MM.1S (cell line): Measurements from ENCODE around the gene C19orf38.

Experiments
- DNase-seq: peaks from one replicate; pipeline ENCODE4 v3.0.0-alpha.2; 2015
- H2AFZ ChIP-seq: fragments of 300-600 bp; sonication (generic); 2 replicates; pipeline ENCODE4 v1.6.0; 2016; ENCODE audit warnings: antibody characterized with exemption, low read length
- H3F3A ChIP-seq: fragments of 300-600 bp; sonication (generic); 2 replicates; pipeline ENCODE4 v1.6.1; 2016; ENCODE audit warnings: mild to moderate bottlenecking, antibody characterized with exemption, low read length, moderate library complexity, mixed read lengths; ENCODE audit not compliant: insufficient read depth
- H3K27ac ChIP-seq: fragments of 300-600 bp; sonication (generic); 2 replicates; pipeline ENCODE4 v1.5.1; 2016; ENCODE audit warnings: mild to moderate bottlenecking, low read length
- H3K27me3 ChIP-seq: fragments of 300-600 bp; sonication (generic); replicated peaks from 2 replicates; pipeline ENCODE4 v1.6.0; 2016; ENCODE audit warnings: low read length; ENCODE audit not compliant: insufficient read depth
- H3K36me3 ChIP-seq: fragments of 300-600 bp; sonication (generic); replicated peaks from 2 replicates; pipeline ENCODE4 v1.6.1; 2016; ENCODE audit warnings: mild to moderate bottlenecking, low read length, mixed read lengths; ENCODE audit not compliant: insufficient read depth
- H3K4me1 ChIP-seq: fragments of 300-600 bp; sonication (generic); 2 replicates; pipeline ENCODE4 v1.6.1; 2016; ENCODE audit warnings: low read length, mixed read lengths
- H3K4me2 ChIP-seq: fragments of 300-600 bp; sonication (generic); 2 replicates; pipeline ENCODE4 v1.6.0; 2016; ENCODE audit warnings: low read depth, low read length
- H3K4me3 ChIP-seq: fragments of 300-600 bp; sonication (generic); 2 replicates; pipeline ENCODE4 v1.5.1; 2016; ENCODE audit warnings: low read length, mixed read lengths
- H3K79me2 ChIP-seq: fragments of 300-600 bp; sonication (generic); 2 replicates; pipeline ENCODE4 v1.6.1; 2016; ENCODE audit warnings: mixed run types, low read length, mixed read lengths
- H3K9ac ChIP-seq: fragments of 300-600 bp; sonication (generic); 2 replicates; pipeline ENCODE4 v1.6.1; 2016; ENCODE audit warnings: low read length, mixed read lengths
- H3K9me2 ChIP-seq: fragments of 300-600 bp; sonication (generic); replicated peaks from 2 replicates; pipeline ENCODE4 v1.6.1; 2016; ENCODE audit warnings: mild to moderate bottlenecking, low read length, mixed read lengths; ENCODE audit not compliant: insufficient read depth
- H3K9me3 ChIP-seq: fragments of 300-600 bp; sonication (generic); replicated peaks from 2 replicates; pipeline ENCODE4 v1.6.1; 2016; ENCODE audit warnings: mild to moderate bottlenecking, low read length, mixed read lengths; ENCODE audit not compliant: insufficient read depth
- H4K20me1 ChIP-seq: fragments of 300-600 bp; sonication (generic); 2 replicates; pipeline ENCODE4 v1.6.1; 2016; ENCODE audit warnings: mild to moderate bottlenecking, low read length, moderate library complexity, mixed read lengths; ENCODE audit not compliant: insufficient read depth
- EZH2 ChIP-seq: fragments of 300-600 bp; sonication (generic); optimal IDR thresholded peaks from 2 replicates; pipeline ENCODE3; 2017; ENCODE audit warnings: low read depth, mild to moderate bottlenecking, antibody characterized with exemption, low read length, mixed read lengths
- EZH2phosphoT487 ChIP-seq: fragments of 300-600 bp; sonication (generic); IDR thresholded peaks from 2 replicates; pipeline ENCODE4 v1.6.1; 2018; ENCODE audit warnings: antibody characterized with exemption, low read length
- TF ChIP-seq, protein P1 (sequence below): fragments of 300-600 bp; sonication (generic); IDR thresholded peaks from 2 replicates; pipeline ENCODE4 v1.5.1; 2016; ENCODE audit warnings: antibody characterized with exemption, low read length, mixed read lengths

Gene C19orf38

GRCh38 chr19:10846500-10847202, 1.6 kb upstream of the C19orf38 start:
- no peaks in the 10 kb centered on the region for H3K4me1 ChIP-seq
- no peak for DNase-seq
- H3K4me2 ChIP-seq = no peak overlapping the region
- H3K27ac ChIP-seq = no peak overlapping the region
- H4K20me1 ChIP-seq = no peaks in the 10 kb centered on the region
- no peaks in the 10 kb centered on the region for H3K9me2 ChIP-seq
- no peaks in the 10 kb centered on the region for H3K79me2 ChIP-seq
- no peaks in the 10 kb centered on the region for H3K9me3 ChIP-seq
- no peaks in the 10 kb centered on the region for H3F3A ChIP-seq
- no peaks in the 10 kb centered on the region for H3K36me3 ChIP-seq
- no peak overlapping the region for H3K9ac ChIP-seq
- H3K4me3 ChIP-seq = no peak overlapping the region
- H3K27me3 ChIP-seq = peaks cover 5% of the 10 kb centered on the region; the same call in 1 of the 2 replicates
- TF ChIP-seq, protein P1, sequence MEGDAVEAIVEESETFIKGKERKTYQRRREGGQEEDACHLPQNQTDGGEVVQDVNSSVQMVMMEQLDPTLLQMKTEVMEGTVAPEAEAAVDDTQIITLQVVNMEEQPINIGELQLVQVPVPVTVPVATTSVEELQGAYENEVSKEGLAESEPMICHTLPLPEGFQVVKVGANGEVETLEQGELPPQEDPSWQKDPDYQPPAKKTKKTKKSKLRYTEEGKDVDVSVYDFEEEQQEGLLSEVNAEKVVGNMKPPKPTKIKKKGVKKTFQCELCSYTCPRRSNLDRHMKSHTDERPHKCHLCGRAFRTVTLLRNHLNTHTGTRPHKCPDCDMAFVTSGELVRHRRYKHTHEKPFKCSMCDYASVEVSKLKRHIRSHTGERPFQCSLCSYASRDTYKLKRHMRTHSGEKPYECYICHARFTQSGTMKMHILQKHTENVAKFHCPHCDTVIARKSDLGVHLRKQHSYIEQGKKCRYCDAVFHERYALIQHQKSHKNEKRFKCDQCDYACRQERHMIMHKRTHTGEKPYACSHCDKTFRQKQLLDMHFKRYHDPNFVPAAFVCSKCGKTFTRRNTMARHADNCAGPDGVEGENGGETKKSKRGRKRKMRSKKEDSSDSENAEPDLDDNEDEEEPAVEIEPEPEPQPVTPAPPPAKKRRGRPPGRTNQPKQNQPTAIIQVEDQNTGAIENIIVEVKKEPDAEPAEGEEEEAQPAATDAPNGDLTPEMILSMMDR = no peak
- TF ChIP-seq EZH2phosphoT487 = no peak
- no peak for TF ChIP-seq EZH2
- no peak overlapping the region for H2AFZ ChIP-seq

DNA sequence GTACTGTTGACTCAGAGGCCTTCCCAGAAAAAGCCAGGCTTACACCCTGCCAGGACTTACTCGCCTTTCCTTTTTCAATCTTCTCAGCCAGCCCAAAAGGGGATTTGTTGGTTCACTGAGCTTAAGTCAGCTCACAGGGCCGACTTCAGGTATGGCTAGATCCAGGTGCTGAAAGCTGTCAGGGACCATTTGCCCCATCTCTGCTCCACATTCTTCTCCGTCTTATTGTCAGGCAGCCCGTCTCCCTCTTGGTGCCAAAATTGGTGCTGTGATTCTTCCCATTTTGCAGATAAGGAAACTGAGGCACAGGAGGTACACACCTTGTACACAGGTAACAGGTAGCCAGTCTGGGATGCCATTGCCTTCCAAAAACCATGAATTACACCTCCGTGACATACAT, 2.4 kb downstream of the C19orf38 start:
- Histone ChIP-seq H3K9me3 (no peaks in the 10 kb centered on the region), H3K27me3 (0 out of 2 replicates have a peak, but pooled peaks cover 5% of the 10 kb centered on the region), H3F3A (no peaks in the 10 kb centered on the region), H3K4me2 (no peak overlapping the region), H3K4me1 (no peaks in the 10 kb centered on the region), H3K36me3 (no peaks in the 10 kb centered on the region), H3K27ac (no peak overlapping the region), H4K20me1 (no peaks in the 10 kb centered on the region), H3K9me2 (no peaks in the 10 kb centered on the region), H3K4me3 (no peak overlapping the region), H2AFZ (no peak overlapping the region), H3K79me2 (no peaks in the 10 kb centered on the region), H3K9ac (no peak overlapping the region)
- no peak for TF ChIP-seq EZH2
- TF ChIP-seq, protein P1 = no peak
- no peak for TF ChIP-seq EZH2phosphoT487
- DNase-seq = no peak

GRCh38 chr19:10852098-10852800, 4.0 kb downstream of the C19orf38 start:
- no peaks in the 10 kb centered on the region for H3F3A ChIP-seq
- H3K4me2 ChIP-seq = no peak overlapping the region
- H3K9me3 ChIP-seq = no peaks in the 10 kb centered on the region
- no peaks in the 10 kb centered on the region for H3K79me2 ChIP-seq
- no peaks in the 10 kb centered on the region for H3K36me3 ChIP-seq
- no peaks in the 10 kb centered on the region for H4K20me1 ChIP-seq
- no peak overlapping the region for H3K4me3 ChIP-seq
- TF ChIP-seq, protein P1 = no peak
- TF ChIP-seq EZH2phosphoT487 = no peak
- no peak for TF ChIP-seq EZH2
- no peak overlapping the region for H3K27ac ChIP-seq
- no peaks in the 10 kb centered on the region for H3K4me1 ChIP-seq
- no peaks in the 10 kb centered on the region for H3K27me3 ChIP-seq
- DNase-seq = no peak
- no peak overlapping the region for H2AFZ ChIP-seq
- no peaks in the 10 kb centered on the region for H3K9me2 ChIP-seq
- H3K9ac ChIP-seq = no peak overlapping the region
